OCI-LY7 (cell line): Measurements from ENCODE around the gene ARHGAP29. TPM values are rescaled to one million over a fixed set of nuclear protein-coding genes. Genes with fewer than 3 reads are reported as not detected.

Experiments used
- BruUV-seq: library from RNA; stranded (reverse); fragments of 400-500 nt; replicated peaks from 2 replicates; lab custom pipeline; 2021; lab: Mats Ljungman, UMichigan
- CTCF ChIA-PET: fragments of 300-600 bp; sonication (Branson Sonifier 250); formaldehyde crosslinking; loops from one replicate; lab custom pipeline; 2022; ENCODE audit warnings: antibody characterized with exemption; ENCODE audit not compliant: unreplicated experiment; lab: Charles Lee
- POLR2A ChIA-PET: fragments of 300-600 bp; sonication (Branson Sonifier 250); formaldehyde crosslinking; loops from one replicate; lab custom pipeline; 2022; ENCODE audit warnings: antibody characterized with exemption; lab: Charles Lee
- DNase-seq: peaks from one replicate; pipeline ENCODE4 v3.0.0-alpha.2; 2015; ENCODE audit warnings: low spot score
- H2AFZ ChIP-seq: fragments of 200-600 bp; sonication (generic), shearing (Covaris generic); 2 replicates; pipeline ENCODE4 v1.6.1; 2014; ENCODE audit warnings: mild to moderate bottlenecking, antibody characterized with exemption, low read length, moderate library complexity
- H3K27ac ChIP-seq: fragments of 200-600 bp; sonication (generic); 2 replicates; pipeline ENCODE4 v1.5.1; 2014; ENCODE audit warnings: mixed run types, low read depth, mild to moderate bottlenecking, moderate library complexity, low read length, inconsistent platforms; ENCODE audit not compliant: poor library complexity, severe bottlenecking
- H3K36me3 ChIP-seq: fragments of 200-600 bp; sonication (generic); 2 replicates; pipeline ENCODE4 v1.6.1; 2014; ENCODE audit warnings: mild to moderate bottlenecking, antibody characterized with exemption, low read length, moderate library complexity, mixed read lengths; ENCODE audit not compliant: insufficient read depth
- H3K4me1 ChIP-seq: fragments of 200-600 bp; sonication (generic); 2 replicates; pipeline ENCODE4 v1.5.1; 2014; ENCODE audit warnings: mild to moderate bottlenecking, low read length; ENCODE audit not compliant: insufficient read depth, poor library complexity, severe bottlenecking
- H3K4me2 ChIP-seq: fragments of 200-600 bp; sonication (generic); 2 replicates; pipeline ENCODE4 v1.6.1; 2014; ENCODE audit warnings: mild to moderate bottlenecking, low read length
- H3K4me3 ChIP-seq: fragments of 200-600 bp; sonication (generic); 2 replicates; pipeline ENCODE4 v1.5.1; 2014; ENCODE audit warnings: mild to moderate bottlenecking, low read depth, low read length; ENCODE audit not compliant: poor library complexity, severe bottlenecking
- H3K79me2 ChIP-seq: fragments of 200-600 bp; sonication (generic); 2 replicates; pipeline ENCODE4 v1.6.1; 2016; ENCODE audit warnings: low read depth, mild to moderate bottlenecking, low read length, moderate library complexity, mixed read lengths; ENCODE audit not compliant: insufficient read depth
- H3K9me2 ChIP-seq: fragments of 200-600 bp; sonication (generic); 2 replicates; pipeline ENCODE4 v1.6.1; 2016; ENCODE audit warnings: mild to moderate bottlenecking, low read length, mixed read lengths; ENCODE audit not compliant: insufficient read depth
- H3K9me3 ChIP-seq: fragments of 200-600 bp; sonication (generic); 2 replicates; pipeline ENCODE4 v1.6.1; 2014; ENCODE audit warnings: mild to moderate bottlenecking, mixed run types, low read length, mixed read lengths
- H4K20me1 ChIP-seq: fragments of 200-600 bp; sonication (generic); 2 replicates; pipeline ENCODE4 v1.6.1; 2014; ENCODE audit warnings: mild to moderate bottlenecking, antibody characterized with exemption, low read length, moderate library complexity, mixed read lengths; ENCODE audit not compliant: insufficient read depth
- CTCF ChIP-seq: fragments of 200-600 bp; sonication (generic); conservative IDR thresholded peaks from 2 replicates; pipeline ENCODE4 v1.5.1; 2014; ENCODE audit warnings: mild to moderate bottlenecking, antibody characterized with exemption, low read length, moderate library complexity, mixed read lengths
- EZH2phosphoT487 ChIP-seq: fragments of 200-600 bp; sonication (generic); IDR thresholded peaks from 2 replicates; pipeline ENCODE4 v1.6.1; 2018; ENCODE audit warnings: low read depth, borderline replicate concordance, mild to moderate bottlenecking, mixed run types, antibody characterized with exemption, low read length, moderate library complexity, mixed read lengths
- intact Hi-C: fragments of 100-400 bp; cut with micrococcal nuclease; formaldehyde crosslinking; loops from one replicate; pipeline ENCODE4 v1.10.0; 2022; ENCODE audit not compliant: unreplicated experiment
- total RNA-seq, 2 experiments: library from RNA; depleted of rRNA in 1 of 2; stranded (reverse); fragments of >200 nt in 1 of 2; shearing (Covaris generic) in 1 of 2; gene quantifications; 2 replicates each; pipeline ENCODE4 v1.2.3, GENCODE V29; 2014 to 2022

ARHGAP29 gene
- total RNA-seq, 2 experiments from 2014 or later = 0.06 TPM; not detected in 1

- Histone ChIP-seq H3K36me3 (no peaks in the 10 kb centered on the region), H3K27ac (no peak overlapping the region), H3K4me3 (no peak overlapping the region), H3K79me2 (no peaks in the 10 kb centered on the region), H3K4me2 (no peak overlapping the region), H3K4me1 (no peaks in the 10 kb centered on the region), H3K9me3 (no peaks in the 10 kb centered on the region), H2AFZ (no peak overlapping the region), H3K9me2 (no peaks in the 10 kb centered on the region), H4K20me1 (no peaks in the 10 kb centered on the region)
- CTCF ChIA-PET = no interaction called here
- POLR2A ChIA-PET = no interaction called here
- no peak for TF ChIP-seq EZH2phosphoT487
- TF ChIP-seq CTCF = no peak
- no peak for DNase-seq
- intact Hi-C loops = no loop called here
- BruUV-seq = no TSS peak
Observed at GRCh38 chr1:94126651-94127050, 110.7 kb downstream of the ARHGAP29 start.

- TF ChIP-seq CTCF (no peak), EZH2phosphoT487 (no peak)
- Histone ChIP-seq H2AFZ (no peak overlapping the region), H3K9me2 (no peaks in the 10 kb centered on the region), H3K79me2 (no peaks in the 10 kb centered on the region), H3K4me2 (no peak overlapping the region), H3K9me3 (no peaks in the 10 kb centered on the region), H4K20me1 (no peaks in the 10 kb centered on the region), H3K27ac (no peak overlapping the region), H3K36me3 (no peaks in the 10 kb centered on the region), H3K4me1 (no peaks in the 10 kb centered on the region), H3K4me3 (no peak overlapping the region)
- BruUV-seq = no TSS peak
- intact Hi-C loops = no loop called here
- no peak for DNase-seq
- ChIA-PET CTCF (no interaction called here), POLR2A (interaction anchor here (0.5 kb wide), 1 partner anchor 653 kb away, joined by 3 read pairs; no protein-coding TSS in a partner anchor)
Observed at GRCh38 chr1:94125551-94126514, 111.6 kb downstream of the ARHGAP29 start.

- no peak overlapping the region for H2AFZ ChIP-seq
- H3K4me2 ChIP-seq = no peak overlapping the region
- H3K27ac ChIP-seq = no peak overlapping the region
- H3K9me3 ChIP-seq = no peaks in the 10 kb centered on the region
- TF ChIP-seq EZH2phosphoT487 = no peak
- CTCF ChIA-PET = no interaction called here
- H3K4me1 ChIP-seq = no peaks in the 10 kb centered on the region
- H4K20me1 ChIP-seq = no peaks in the 10 kb centered on the region
- BruUV-seq = no TSS peak
- no peaks in the 10 kb centered on the region for H3K9me2 ChIP-seq
- H3K36me3 ChIP-seq = no peaks in the 10 kb centered on the region
- POLR2A ChIA-PET = interaction anchor here (0.7 kb wide), 1 partner anchor 119 kb away, joined by 3 read pairs; no protein-coding TSS in a partner anchor
- H3K4me3 ChIP-seq = no peak overlapping the region
- intact Hi-C loops = no loop called here
- DNase-seq = no peak
- H3K79me2 ChIP-seq = no peaks in the 10 kb centered on the region
Observed at GRCh38 chr1:94124538-94124937, 112.8 kb downstream of the ARHGAP29 start.
